A673 (cell line): ENCODE results near the gene SARNP. TPM values are rescaled to one million over a fixed set of nuclear protein-coding genes. Genes with fewer than 3 reads are reported as not detected.

Experiments used
- BruUV-seq: library from RNA; stranded (reverse); fragments of 400-500 nt; replicated peaks from 2 replicates; lab custom pipeline; 2021; lab: Mats Ljungman, UMichigan
- CTCF ChIA-PET: fragments of 300-600 bp; sonication (Branson Sonifier 250); formaldehyde crosslinking; loops from one replicate; lab custom pipeline; 2022; ENCODE audit warnings: antibody characterized with exemption; lab: Charles Lee
- POLR2A ChIA-PET: fragments of 300-600 bp; sonication (Branson Sonifier 250); formaldehyde crosslinking; loops from one replicate; lab custom pipeline; 2022; ENCODE audit warnings: antibody characterized with exemption; ENCODE audit not compliant: low non-redundant PET; lab: Charles Lee
- DNase-seq: peaks from one replicate; pipeline ENCODE4 v3.0.0-alpha.2; 2015; ENCODE audit warnings: low spot score
- H3K27ac ChIP-seq: fragments of 200-600 bp; sonication (generic); 2 replicates; pipeline ENCODE4 v1.5.1; 2016; ENCODE audit warnings: mixed run types, low read depth, mild to moderate bottlenecking, mixed read lengths, antibody characterized with exemption, low read length; ENCODE audit not compliant: poor library complexity, severe bottlenecking
- H3K27me3 ChIP-seq: fragments of 200-600 bp; sonication (generic); replicated peaks from 2 replicates; pipeline ENCODE4 v1.6.1; 2017; ENCODE audit warnings: mixed run types, low read depth, mild to moderate bottlenecking, mixed read lengths, antibody characterized with exemption, low read length; ENCODE audit not compliant: insufficient read depth, poor library complexity
- H3K36me3 ChIP-seq: fragments of 200-600 bp; sonication (generic); 2 replicates; pipeline ENCODE4 v1.6.1; 2016; ENCODE audit warnings: mixed run types, mild to moderate bottlenecking, mixed read lengths, antibody characterized with exemption, low read length; ENCODE audit not compliant: insufficient read depth, poor library complexity, severe bottlenecking
- H3K4me1 ChIP-seq: fragments of 200-600 bp; sonication (generic); 2 replicates; pipeline ENCODE4 v1.6.1; 2017; ENCODE audit warnings: mixed run types, mild to moderate bottlenecking, mixed read lengths, antibody characterized with exemption, low read length; ENCODE audit not compliant: insufficient read depth, poor library complexity, severe bottlenecking
- H3K4me3 ChIP-seq: fragments of 200-600 bp; sonication (generic); 2 replicates; pipeline ENCODE4 v1.5.1; 2016; ENCODE audit warnings: low read depth, mixed run types, mild to moderate bottlenecking, mixed read lengths, low read length; ENCODE audit not compliant: poor library complexity, severe bottlenecking
- H3K9me3 ChIP-seq: fragments of 200-600 bp; sonication (generic); 2 replicates; pipeline ENCODE4 v1.6.1; 2016; ENCODE audit warnings: mixed run types, low read depth, mild to moderate bottlenecking, mixed read lengths, antibody characterized with exemption, low read length; ENCODE audit not compliant: poor library complexity, severe bottlenecking
- EZH2 ChIP-seq: fragments of 200-600 bp; sonication (generic); IDR thresholded peaks from 2 replicates; pipeline ENCODE4 v1.6.1; 2017; ENCODE audit warnings: borderline replicate concordance, low read depth, mild to moderate bottlenecking, mixed read lengths, antibody characterized with exemption, low read length; ENCODE audit not compliant: poor library complexity, severe bottlenecking
- intact Hi-C: fragments of 100-400 bp; cut with micrococcal nuclease; formaldehyde crosslinking; loops from one replicate; pipeline ENCODE4 v1.10.0; 2022; ENCODE audit not compliant: unreplicated experiment
- total RNA-seq: library from RNA; stranded (reverse); gene quantifications from 2 replicates; pipeline ENCODE4 v1.2.3, GENCODE V29; 2021
- TF ChIP-seq, protein P1 (sequence below): fragments of 300-800, 200-600 bp; sonication (generic); conservative IDR thresholded peaks from 2 replicates; pipeline ENCODE4 v1.5.1; 2017; ENCODE audit warnings: low read depth, mild to moderate bottlenecking, antibody characterized with exemption, low read length, moderate library complexity, mixed read lengths

SARNP gene
- total RNA-seq, 1 experiment from 2014 or later: 104 TPM

DNA sequence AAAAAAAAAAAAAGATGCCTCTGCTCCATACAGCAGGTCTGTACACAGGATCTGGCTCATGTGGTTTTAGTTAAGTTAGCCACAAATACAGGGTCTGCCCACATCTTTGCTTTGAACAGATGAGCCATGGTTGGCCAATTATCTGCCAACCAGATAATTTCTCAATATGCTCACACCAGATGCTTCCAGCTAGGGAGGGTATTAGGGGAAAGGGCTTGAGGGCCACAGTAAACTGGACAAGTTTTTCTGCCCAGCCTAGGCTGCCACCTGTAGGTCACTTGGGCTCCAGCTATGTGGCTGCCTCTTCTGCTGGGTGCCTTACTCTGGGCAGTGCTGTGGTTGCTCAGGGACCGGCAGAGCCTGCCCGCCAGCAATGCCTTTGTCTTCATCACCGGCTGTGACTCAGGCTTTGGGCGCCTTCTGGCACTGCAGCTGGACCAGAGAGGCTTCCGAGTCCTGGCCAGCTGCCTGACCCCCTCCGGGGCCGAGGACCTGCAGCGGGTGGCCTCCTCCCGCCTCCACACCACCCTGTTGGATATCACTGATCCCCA is 96.6 kb downstream of the SARNP start:
- H3K4me3 ChIP-seq: no peak overlapping the region
- no peak for DNase-seq
- H3K27ac ChIP-seq: no peak overlapping the region

DNA sequence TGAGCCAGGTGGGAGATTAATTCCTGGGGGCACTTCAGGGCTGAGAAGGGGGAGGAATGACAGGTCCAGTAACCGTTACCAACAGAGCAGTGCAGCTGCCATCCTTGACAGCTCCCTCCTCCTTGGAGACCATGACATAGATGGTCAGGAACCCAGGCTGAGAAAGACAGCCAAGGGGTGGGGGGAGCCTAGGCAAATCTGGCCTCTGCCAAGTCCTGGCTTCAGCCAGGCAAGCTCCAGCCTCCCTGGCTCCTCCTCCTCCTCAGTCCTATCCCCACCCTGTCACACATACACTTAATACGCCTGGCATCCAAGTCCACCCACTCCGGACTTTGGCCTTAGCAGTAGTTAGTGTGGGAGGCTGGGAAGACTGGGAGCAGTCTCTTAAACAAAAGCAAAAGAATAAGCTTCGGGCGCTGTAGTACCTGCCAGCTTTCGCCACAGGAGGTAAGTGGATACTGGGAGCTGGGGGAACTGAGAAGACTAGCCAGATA is 97.4 kb downstream of the SARNP start, which contains the start of gene RDH5:
Gene RDH5, plus strand, starts transcription at position 323 of the 494 bp plus-strand sequence. CDS start 792 bp downstream, outside the sequence.
- DNase-seq: no peak
- H3K4me3 ChIP-seq: no peak within 1 kb of the TSS
- no TSS peak for BruUV-seq
- no peaks in the 10 kb centered on the region for H3K27me3 ChIP-seq
- H3K36me3 ChIP-seq: peaks cover 11% of the 10 kb centered on the region
- ChIA-PET POLR2A (no interaction called here), CTCF (interaction anchor here (0.5 kb wide), 1 partner anchor 62 kb away, joined by 3 read pairs; no protein-coding TSS in a partner anchor)
- H3K27ac ChIP-seq: peak within 1 kb of the TSS; percentile 28
- no peaks in the 10 kb centered on the region for H3K9me3 ChIP-seq
- intact Hi-C loops: loop anchor here (5.0 kb wide), 1 partner anchor 63 kb away; no protein-coding TSS in a partner anchor
- peaks cover 43% of the 10 kb centered on the region for H3K4me1 ChIP-seq
- no peak for TF ChIP-seq EZH2
- TF ChIP-seq, protein P1, sequence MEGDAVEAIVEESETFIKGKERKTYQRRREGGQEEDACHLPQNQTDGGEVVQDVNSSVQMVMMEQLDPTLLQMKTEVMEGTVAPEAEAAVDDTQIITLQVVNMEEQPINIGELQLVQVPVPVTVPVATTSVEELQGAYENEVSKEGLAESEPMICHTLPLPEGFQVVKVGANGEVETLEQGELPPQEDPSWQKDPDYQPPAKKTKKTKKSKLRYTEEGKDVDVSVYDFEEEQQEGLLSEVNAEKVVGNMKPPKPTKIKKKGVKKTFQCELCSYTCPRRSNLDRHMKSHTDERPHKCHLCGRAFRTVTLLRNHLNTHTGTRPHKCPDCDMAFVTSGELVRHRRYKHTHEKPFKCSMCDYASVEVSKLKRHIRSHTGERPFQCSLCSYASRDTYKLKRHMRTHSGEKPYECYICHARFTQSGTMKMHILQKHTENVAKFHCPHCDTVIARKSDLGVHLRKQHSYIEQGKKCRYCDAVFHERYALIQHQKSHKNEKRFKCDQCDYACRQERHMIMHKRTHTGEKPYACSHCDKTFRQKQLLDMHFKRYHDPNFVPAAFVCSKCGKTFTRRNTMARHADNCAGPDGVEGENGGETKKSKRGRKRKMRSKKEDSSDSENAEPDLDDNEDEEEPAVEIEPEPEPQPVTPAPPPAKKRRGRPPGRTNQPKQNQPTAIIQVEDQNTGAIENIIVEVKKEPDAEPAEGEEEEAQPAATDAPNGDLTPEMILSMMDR: no peak

More for the DNA sequence above, 96.6 kb downstream of the SARNP start:
- CTCF ChIA-PET: interaction anchor here (0.5 kb wide), 1 partner anchor 63 kb away, joined by 3 read pairs; no protein-coding TSS in a partner anchor
- Histone ChIP-seq H3K36me3 (peaks cover 19% of the 10 kb centered on the region), H3K27me3 (no peaks in the 10 kb centered on the region), H3K9me3 (no peaks in the 10 kb centered on the region), H3K4me1 (peaks cover 38% of the 10 kb centered on the region)
- TF ChIP-seq, protein P1: peak; percentile 38
- no peak for TF ChIP-seq EZH2
- POLR2A ChIA-PET: no interaction called here
- BruUV-seq: no TSS peak
- intact Hi-C loops: loop anchor here (5.0 kb wide), 1 partner anchor 64 kb away; no protein-coding TSS in a partner anchor

DNA sequence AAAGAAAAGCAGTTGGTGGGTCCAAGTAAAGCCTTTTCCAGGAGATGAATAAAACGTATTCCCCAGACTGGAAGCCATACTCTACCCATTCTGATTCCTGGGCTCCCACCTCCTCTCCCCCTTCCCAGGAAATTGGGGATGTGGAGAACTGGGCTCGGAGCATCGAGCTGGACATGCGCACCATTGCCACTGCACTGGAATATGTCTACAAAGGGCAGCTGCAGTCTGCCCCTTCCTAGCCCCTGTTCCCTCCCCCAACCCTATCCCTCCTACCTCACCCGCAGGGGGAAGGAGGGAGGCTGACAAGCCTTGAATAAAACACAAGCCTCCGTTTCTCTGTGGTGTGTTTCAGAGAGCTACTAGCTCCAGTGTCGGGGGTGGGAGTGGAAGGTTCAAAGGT is 98.2 kb downstream of the SARNP start:
- intact Hi-C loops: no loop called here
- Histone ChIP-seq H3K9me3 (no peaks in the 10 kb centered on the region), H3K27ac (peak overlapping the region; percentile 95), H3K36me3 (peaks cover 8% of the 10 kb centered on the region), H3K4me1 (peaks cover 40% of the 10 kb centered on the region), H3K27me3 (no peaks in the 10 kb centered on the region), H3K4me3 (no peak overlapping the region)
- no peak for DNase-seq
- CTCF ChIA-PET: no interaction called here
- POLR2A ChIA-PET: no interaction called here
- TF ChIP-seq, protein P1: no peak
- TF ChIP-seq EZH2: no peak
- BruUV-seq: no TSS peak
